Fibroblast of pulmonary artery (primary cell): ENCODE data around the gene ARTN.

Experiments used
- DNase-seq: peaks from one replicate; pipeline ENCODE4 v3.0.0-alpha.2; 2010; ENCODE audit warnings: low read depth
- H3K4me3 ChIP-seq: replicated peaks from 2 replicates; pipeline ENCODE4 v1.5.1; 2011; ENCODE audit warnings: low read depth, mild to moderate bottlenecking, control low read depth, low read length, moderate library complexity
- CTCF ChIP-seq: IDR thresholded peaks from 2 replicates; pipeline ENCODE4 v1.5.1; 2011; ENCODE audit warnings: mild to moderate bottlenecking, control low read depth, low read length, inconsistent platforms; ENCODE audit errors: missing control alignments

The ARTN gene

GRCh38 chr1:43977376-43978263 is 44.0 kb downstream of the ARTN start:
- no peak for TF ChIP-seq CTCF
- DNase-seq = no peak
- no peak overlapping the region for H3K4me3 ChIP-seq

- DNase-seq = no peak
- no peak overlapping the region for H3K4me3 ChIP-seq
- no peak for TF ChIP-seq CTCF
Observed at GRCh38 chr1:43978264-43978550, 44.6 kb downstream of the ARTN start.

GRCh38 chr1:43978551-43979260 is 45.1 kb downstream of the ARTN start, which contains the start of gene B4GALT2:
TSS of gene B4GALT2 (plus strand) at chr1:43979210. CDS start at chr1:43981161, 1,951 bp downstream.
- no peak for DNase-seq
- H3K4me3 ChIP-seq = peak within 1 kb of the TSS; percentile 61
- no peak for TF ChIP-seq CTCF

- DNase-seq = no peak
- no peak for TF ChIP-seq CTCF
- peak overlapping the region; percentile 61 for H3K4me3 ChIP-seq
Observed at GRCh38 chr1:43979261-43979527, 45.6 kb downstream of the ARTN start.

GRCh38 chr1:43979528-43980254 is 46.1 kb downstream of the ARTN start:
- peak; percentile 30 for DNase-seq
- TF ChIP-seq CTCF = no peak
- H3K4me3 ChIP-seq = peak overlapping the region; percentile 61

GRCh38 chr1:43980255-43981134 is 46.9 kb downstream of the ARTN start:
- peak overlapping the region; percentile 61 for H3K4me3 ChIP-seq
- TF ChIP-seq CTCF = no peak
- peak; percentile 36 for DNase-seq
